H1 (cell line): Measurements from ENCODE around the gene LIMS1. TPM values are rescaled to one million over a fixed set of nuclear protein-coding genes. Genes with fewer than 3 reads are reported as not detected.

Source experiments
- CTCF ChIA-PET: fragments of 300-600 bp; sonication (Branson Sonifier 250); formaldehyde crosslinking; loops from one replicate; lab custom pipeline; 2021; ENCODE audit not compliant: partially characterized antibody; lab: Charles Lee
- POLR2A ChIA-PET: fragments of 300-600 bp; sonication (Branson Sonifier 250); formaldehyde crosslinking; loops from one replicate; lab custom pipeline; 2021; ENCODE audit warnings: inconsistent platforms; ENCODE audit not compliant: partially characterized antibody; lab: Charles Lee
- DNase-seq, 2 experiments: peaks; one replicate each; pipeline versions ENCODE4 v3.0.0 to v3.0.0-alpha.2; 2010 to 2022; ENCODE audit warnings: low spot score in 2 of 2, low read depth in 1 of 2, mixed read lengths in 1 of 2
- FAIRE-seq: peaks from 2 replicates; lab custom pipeline; 2011; peaks lifted over from hg19 to GRCh38; lab: Jason Lieb, UNC
- H2AFZ ChIP-seq: 2 replicates; pipeline ENCODE4 v1.8.1; 2012; ENCODE audit warnings: low read length, inconsistent platforms
- H2AK5ac ChIP-seq: 2 replicates; pipeline ENCODE4 v1.6.1; 2013; ENCODE audit warnings: low read depth, low read length
- H2BK120ac ChIP-seq: replicated peaks from 2 replicates; pipeline ENCODE3; 2013; ENCODE audit warnings: low read depth, low read length, inconsistent platforms
- H2BK12ac ChIP-seq: 2 replicates; pipeline ENCODE4 v1.6.1; 2013; ENCODE audit warnings: low read depth, low read length
- H2BK15ac ChIP-seq: 2 replicates; pipeline ENCODE4 v1.6.1; 2013; ENCODE audit warnings: low read length
- H2BK20ac ChIP-seq: 2 replicates; pipeline ENCODE4 v1.6.1; 2013; ENCODE audit warnings: low read length
- H2BK5ac ChIP-seq: 2 replicates; pipeline ENCODE4 v1.6.1; 2013; ENCODE audit warnings: low read depth, low read length
- H3K14ac ChIP-seq: 2 replicates; pipeline ENCODE4 v1.6.1; 2013; ENCODE audit warnings: inconsistent platforms; ENCODE audit not compliant: insufficient read length
- H3K18ac ChIP-seq: 2 replicates; pipeline ENCODE4 v1.6.1; 2013; ENCODE audit warnings: low read length; ENCODE audit errors: extremely low read depth
- H3K23ac ChIP-seq: 2 replicates; pipeline ENCODE4 v1.6.1; 2013; ENCODE audit warnings: inconsistent platforms; ENCODE audit not compliant: insufficient read length
- H3K23me2 ChIP-seq: 2 replicates; pipeline ENCODE4 v1.6.1; 2013; ENCODE audit warnings: low read depth, low read length
- H3K27ac ChIP-seq: 2 replicates; pipeline ENCODE4 v1.6.1; 2011; ENCODE audit warnings: low read depth, low read length, inconsistent platforms
- H3K27me3 ChIP-seq, 4 experiments: replicated peaks in 1 of 4; 1 replicate in 1 of 4; 2 replicates in 3 of 4; pipeline versions ENCODE4 v1.6.1 to v1.8.1; 2011 to 2013; ENCODE audit warnings: low read length in 3 of 4, mild to moderate bottlenecking in 3 of 4, inconsistent platforms in 2 of 4, mixed read lengths in 2 of 4, moderate library complexity in 1 of 4; ENCODE audit not compliant: control insufficient read depth in 3 of 4, insufficient read depth in 3 of 4; ENCODE audit errors: extremely low read depth in 1 of 4
- H3K36me3 ChIP-seq, 4 experiments: 2 replicates each; pipeline versions ENCODE4 v1.6.1 to v1.8.1; 2011 to 2013; ENCODE audit warnings: mild to moderate bottlenecking in 4 of 4, low read length in 3 of 4, moderate library complexity in 2 of 4, control low read depth in 1 of 4, inconsistent platforms in 1 of 4; ENCODE audit not compliant: insufficient read depth in 4 of 4, control insufficient read depth in 2 of 4
- H3K4ac ChIP-seq: replicated peaks from 2 replicates; pipeline ENCODE3; 2013; ENCODE audit warnings: low read length, low read depth, mixed read lengths, inconsistent platforms; ENCODE audit not compliant: insufficient read length
- H3K4me1 ChIP-seq, 4 experiments: replicated peaks in 1 of 4; 1 replicate in 1 of 4; 2 replicates in 3 of 4; pipeline versions ENCODE4 v1.6.1 to v1.8.1; 2011 to 2013; ENCODE audit warnings: low read length in 3 of 4, inconsistent platforms in 2 of 4, mixed read lengths in 1 of 4; ENCODE audit not compliant: insufficient read depth in 4 of 4, control insufficient read depth in 3 of 4
- H3K4me2 ChIP-seq, 2 experiments: 2 replicates each; pipeline versions ENCODE4 v1.6.1 to v1.8.1; 2011 to 2013; ENCODE audit warnings: low read depth in 2 of 2, low read length in 2 of 2, control low read depth in 1 of 2, inconsistent platforms in 1 of 2, mild to moderate bottlenecking in 1 of 2; ENCODE audit not compliant: insufficient read depth in 1 of 2
- H3K4me3 ChIP-seq, 4 experiments: fragments of 200-600, 300-600 bp in 1 of 4; sonication (generic), shearing (Covaris generic), sonication (Bioruptor Twin) in 1 of 4; 2 replicates each; pipeline versions ENCODE4 v1.5.1 to v1.8.1; 2011 to 2016; ENCODE audit warnings: low read length in 4 of 4, low read depth in 3 of 4, control low read depth in 2 of 4, inconsistent platforms in 2 of 4, mild to moderate bottlenecking in 2 of 4, mixed read lengths in 1 of 4, moderate library complexity in 1 of 4; ENCODE audit not compliant: insufficient read depth in 2 of 4; ENCODE audit errors: extremely low read depth in 1 of 4
- H3K56ac ChIP-seq: replicated peaks from 2 replicates; pipeline ENCODE3; 2013; ENCODE audit warnings: low read depth, mild to moderate bottlenecking, mixed read lengths, low read length, inconsistent platforms; ENCODE audit not compliant: insufficient read length
- H3K79me1 ChIP-seq: 2 replicates; pipeline ENCODE4 v1.6.1; 2013; ENCODE audit warnings: low read depth, low read length, control low read depth
- H3K79me2 ChIP-seq, 2 experiments: 2 replicates each; pipeline versions ENCODE4 v1.6.1 to v1.8.1; 2012 to 2013; ENCODE audit warnings: low read length in 2 of 2, mild to moderate bottlenecking in 2 of 2, inconsistent platforms in 1 of 2; ENCODE audit not compliant: insufficient read depth in 2 of 2, control insufficient read depth in 1 of 2
- H3K9ac ChIP-seq, 4 experiments: replicated peaks in 1 of 4; 1 replicate in 1 of 4; 2 replicates in 3 of 4; pipeline versions ENCODE4 v1.6.1 to v1.8.1; 2011 to 2013; ENCODE audit warnings: low read depth in 3 of 4, low read length in 3 of 4, control low read depth in 2 of 4, mild to moderate bottlenecking in 2 of 4, moderate library complexity in 2 of 4, inconsistent platforms in 1 of 4; ENCODE audit errors: extremely low read depth in 1 of 4
- H3K9me3 ChIP-seq, 2 experiments: 2 replicates each; pipeline versions ENCODE4 v1.6.1 to v1.8.1; 2012 to 2013; ENCODE audit warnings: mild to moderate bottlenecking in 2 of 2, moderate library complexity in 2 of 2, control low read depth in 1 of 2, inconsistent platforms in 1 of 2, low read depth in 1 of 2, low read length in 1 of 2, mixed read lengths in 1 of 2; ENCODE audit not compliant: insufficient read depth in 2 of 2
- H4K20me1 ChIP-seq, 2 experiments: replicated peaks in 1 of 2; 2 replicates each; pipeline versions ENCODE3 to v1.8.1; 2011 to 2013; ENCODE audit warnings: inconsistent platforms in 2 of 2, low read length in 2 of 2, mild to moderate bottlenecking in 1 of 2; ENCODE audit not compliant: insufficient read depth in 2 of 2, control insufficient read depth in 1 of 2
- H4K5ac ChIP-seq: 2 replicates; pipeline ENCODE4 v1.6.1; 2013; ENCODE audit warnings: low read length, low read depth, mixed read lengths, inconsistent platforms; ENCODE audit not compliant: insufficient read length
- H4K8ac ChIP-seq: 2 replicates; pipeline ENCODE4 v1.8.0; 2013; ENCODE audit warnings: mild to moderate bottlenecking, moderate library complexity, low read length, inconsistent platforms; ENCODE audit not compliant: insufficient read depth; ENCODE audit errors: extremely low read depth
- H4K91ac ChIP-seq: replicated peaks from 2 replicates; pipeline ENCODE3; 2013; ENCODE audit warnings: low read length, mixed read lengths, inconsistent platforms; ENCODE audit not compliant: insufficient read length
- ATF2 ChIP-seq: IDR thresholded peaks from 2 replicates; pipeline ENCODE4 v1.6.1; 2012; ENCODE audit warnings: low read length, inconsistent platforms
- CHD1 ChIP-seq: IDR thresholded peaks from 2 replicates; pipeline ENCODE4 v1.6.1; 2012; ENCODE audit warnings: low read depth, low read length, improper control_type of control experiment
- EP300 ChIP-seq, 2 experiments: IDR thresholded peaks; 1 replicate in 1 of 2; 2 replicates in 1 of 2; pipeline ENCODE4 v1.6.1; 2011 to 2012; ENCODE audit warnings: low read depth in 2 of 2, low read length in 2 of 2, mild to moderate bottlenecking in 2 of 2, borderline replicate concordance in 1 of 2, inconsistent platforms in 1 of 2, moderate library complexity in 1 of 2
- KDM5A ChIP-seq: fragments of 200-600 bp; IDR thresholded peaks from 2 replicates; pipeline ENCODE4 v1.7.1; 2012; ENCODE audit warnings: mild to moderate bottlenecking, low read length, inconsistent platforms, mixed read lengths
- SP1 ChIP-seq: IDR thresholded peaks from 2 replicates; pipeline ENCODE4 v1.6.1; 2011; ENCODE audit warnings: low read depth, low read length
- SUZ12 ChIP-seq: fragments of 200-600 bp; sonication (generic); IDR thresholded peaks from 2 replicates; pipeline ENCODE4 v1.6.1; 2012; ENCODE audit warnings: mild to moderate bottlenecking, inconsistent platforms, low read length, moderate library complexity, mixed read lengths
- TAF1 ChIP-seq: IDR thresholded peaks from 2 replicates; pipeline ENCODE4 v1.6.1; 2011; ENCODE audit warnings: mild to moderate bottlenecking, low read depth, low read length
- ZNF274 ChIP-seq: IDR thresholded peaks from 2 replicates; pipeline ENCODE4 v1.7.0; 2012; ENCODE audit warnings: low read length, borderline replicate concordance; ENCODE audit errors: extremely low read depth
- WGBS, 2 experiments: shearing (Covaris generic) in 1 of 2; methylation state at CpG; one replicate each; pipeline versions ENCODE4 v1.1.6 to v1.1.7; 2013 to 2015; ENCODE audit warnings: low lambda C conversion rate in 2 of 2, mixed read lengths in 2 of 2, inconsistent platforms in 1 of 2, low coverage in 1 of 2, missing lambda C conversion rate in 1 of 2; ENCODE audit not compliant: insufficient replicate concordance in 2 of 2, insufficient coverage in 1 of 2, insufficient read length in 1 of 2; ENCODE audit errors: extremely low coverage in 1 of 2, missing lambda C conversion rate in 1 of 2; 5-methylcytosine and 5-hydroxymethylcytosine counted together
- polyA plus RNA-seq, 7 experiments: library from polyadenylated mRNA; depleted of rRNA in 3 of 7; stranded (reverse) in 5 of 7; unstranded in 2 of 7; fragments of >200 nt in 5 of 7; fragments of 200-250 nt in 2 of 7; gene quantifications; 1 replicate in 5 of 7; 2 replicates in 1 of 7; 4 replicates in 1 of 7; pipeline versions ENCODE4 v1.2.1 to v1.2.3, GENCODE V29; 2011 to 2013; ENCODE audit warnings: missing spikeins in 2 of 7, mixed read lengths in 2 of 7
- total RNA-seq: library from RNA; stranded (reverse); fragmentation: NEBNext Ultra II Directional; extraction: Animal tissue kit (Norgen Biotek cat#: 25700); gene quantifications from 2 replicates; pipeline ENCODE4 v1.2.1, GENCODE V29; 2021

Gene LIMS1
- total and polyA plus RNA-seq, 2 of the 8 experiments (the other 6 are each of a cell fraction or from before 2014, with no cell fraction given) = 24.1 to 36.7 TPM

GRCh38 chr2:108637304-108637669 is 103.0 kb downstream of the LIMS1 start:
- H3K4ac ChIP-seq = no peak overlapping the region
- TF ChIP-seq SP1 (no peak), TAF1 (no peak), SUZ12 (no peak), CHD1 (no peak), EP300 (IDR thresholded peaks at IDR 0.05; ENCODE audit: borderline replicate concordance in 1 of 2, low read depth in 2 of 2, low read length in 2 of 2) (no peak), KDM5A (no peak), ZNF274 (no peak), ATF2 (no peak)
- TF ChIP-seq, all 59 proteins: peak for 0
- DNase-seq (no peak), FAIRE-seq (no peak)
- H2BK5ac ChIP-seq = no peak overlapping the region
- no peaks in the 10 kb centered on the region for H3K27me3 ChIP-seq
- H4K20me1 ChIP-seq = peaks cover 0 to 3% of the 10 kb centered on the region in 2 experiments
- no peak overlapping the region for H2AFZ ChIP-seq
- no peak overlapping the region for H2BK15ac ChIP-seq
- H2AK5ac ChIP-seq = no peak overlapping the region
- no peak overlapping the region for H3K4me2 ChIP-seq
- H2BK20ac ChIP-seq = no peak overlapping the region
- H3K27ac ChIP-seq = no peak overlapping the region
- no peaks in the 10 kb centered on the region for H3K23me2 ChIP-seq
- POLR2A ChIA-PET = interaction anchor here (0.9 to 1.5 kb wide), 2 partner anchors 100 to 104 kb away, joined by 3 to 8 read pairs; no protein-coding TSS in a partner anchor
- H3K4me3 ChIP-seq = no peak overlapping the region
- H3K9me3 ChIP-seq = no peaks in the 10 kb centered on the region
- no peak overlapping the region for H3K18ac ChIP-seq
- H2BK12ac ChIP-seq = no peak overlapping the region
- H3K23ac ChIP-seq = no peak overlapping the region
- no peak overlapping the region for H4K5ac ChIP-seq
- H3K79me2 ChIP-seq = peaks cover 0 to 5% of the 10 kb centered on the region in 2 experiments; a peak in 1 of 4 replicates
- no peaks in the 10 kb centered on the region for H3K79me1 ChIP-seq
- H3K36me3 ChIP-seq = no peaks in the 10 kb centered on the region
- no peak overlapping the region for H4K91ac ChIP-seq
- no peak overlapping the region for H3K14ac ChIP-seq
- WGBS, 2 experiments = 73% methylated on average over 4 of the region's 4 CpGs; no CpG with 5 or more reads in 1 of the 2 experiments
- no peak overlapping the region for H3K9ac ChIP-seq
- no peak overlapping the region for H4K8ac ChIP-seq
- CTCF ChIA-PET = interaction anchor here (0.6 to 8.1 kb wide), 29 partner anchors 11 to 317 kb away, joined by 3 to 167 read pairs (median 6); partner anchors contain the start of gene GCC2
- H2BK120ac ChIP-seq = no peak overlapping the region
- no peak overlapping the region for H3K56ac ChIP-seq
- peaks cover 0 to 8% (median 3%) of the 10 kb centered on the region in 4 experiments; a peak in 3 of 7 replicates for H3K4me1 ChIP-seq
